Right lobe of liver (tissue), 6 donors: ENCODE data around the gene ACOT4. TPM values are rescaled to one million over a fixed set of nuclear protein-coding genes. Genes with fewer than 3 reads are reported as not detected.
A peak's percentile ranks its signal among the peaks of the same experiment; 100 is the strongest.

Experiments
- ATAC-seq, 4 donors: fragments of 200-7000 bp; cut with Tn5 transposase; one replicate each; pipeline ENCODE4 v1.9.1; 2020; ENCODE audit warnings: mild to moderate bottlenecking in 4 of 4, moderate library complexity in 4 of 4
- DNase-seq, 3 donors: peaks; one replicate each; pipeline ENCODE4 v3.0.0-alpha.2; 2020
- H3K27ac ChIP-seq, 3 donors: fragments of 200-600 bp; one replicate each; pipeline ENCODE4 v1.8.0; 2022
- H3K27me3 ChIP-seq, 2 donors: fragments of 200-600 bp; one replicate each; pipeline ENCODE4 v1.8.0; 2022
- H3K36me3 ChIP-seq, 4 donors: fragments of 200-600 bp; sonication (generic) in 1 of 4; one replicate each; pipeline versions ENCODE4 v1.5.1 to v1.8.0; 2017 to 2022; ENCODE audit warnings: control low read depth in 1 of 4
- H3K4me1 ChIP-seq, 4 donors: fragments of 200-600 bp; sonication (generic) in 1 of 4; one replicate each; pipeline versions ENCODE4 v1.5.1 to v1.8.0; 2017 to 2022; ENCODE audit warnings: control low read depth in 1 of 4
- H3K4me3 ChIP-seq, 3 donors: fragments of 200-600 bp; one replicate each; pipeline ENCODE4 v1.8.0; 2022
- H3K9me3 ChIP-seq, 4 donors: fragments of 200-600 bp; sonication (generic) in 1 of 4; one replicate each; pipeline versions ENCODE4 v1.5.1 to v1.8.0; 2017 to 2022; ENCODE audit warnings: control low read depth in 1 of 4
- POLR2A ChIP-seq: fragments of 450-650 bp; IDR thresholded peaks from one replicate; pipeline ENCODE4 v1.6.1; 2017; ENCODE audit warnings: antibody characterized with exemption, mild to moderate bottlenecking
- WGBS: methylation state at CpG from one replicate; pipeline ENCODE4 v1.1.6; 2018; ENCODE audit warnings: low coverage, low lambda C conversion rate; ENCODE audit not compliant: insufficient coverage; ENCODE audit errors: missing lambda C conversion rate; 5-methylcytosine and 5-hydroxymethylcytosine counted together
- intact Hi-C, 2 donors: fragments of 100-400 bp; cut with DNase I; formaldehyde crosslinking; loops; one replicate each; pipeline versions ENCODE4 v1.11.2 to v1.14.1; 2022
- total RNA-seq, 6 experiments: library from RNA; depleted of rRNA in 2 of 6; stranded (reverse); fragments of >200 nt in 2 of 6; fragmentation: NEBNext Ultra II Directional in 3 of 6; extraction: Animal tissue kit (Norgen Biotek cat#: 25700) in 3 of 6; gene quantifications; one replicate each; pipeline versions ENCODE4 v1.1.0 to v1.2.4, GENCODE V29; 2016 to 2023
- TF ChIP-seq, protein P1 (sequence below), 4 donors: fragments of 200-600 bp in 3 of 4; fragments of 450-650 bp in 1 of 4; IDR thresholded peaks; one replicate each; pipeline versions ENCODE4 v1.5.1 to v1.8.0; 2016 to 2022; ENCODE audit warnings: antibody characterized with exemption in 4 of 4, mild to moderate bottlenecking in 2 of 4
- donor health status: DM: no; HTN: yes; CAD: no.
- donor health status: DM: no; HTN: no; CAD: no.
- donor health status: DM: no; HTN: no; CAD: no.
- donor health status: DM: no; HTN: yes; CAD: no.
- donor health status: DM: no; HTN: yes; CAD: no.

Gene ACOT4
- total RNA-seq, 6 experiments from 2014 or later = 6.2 to 14.4 (median 9.3) TPM

DNA sequence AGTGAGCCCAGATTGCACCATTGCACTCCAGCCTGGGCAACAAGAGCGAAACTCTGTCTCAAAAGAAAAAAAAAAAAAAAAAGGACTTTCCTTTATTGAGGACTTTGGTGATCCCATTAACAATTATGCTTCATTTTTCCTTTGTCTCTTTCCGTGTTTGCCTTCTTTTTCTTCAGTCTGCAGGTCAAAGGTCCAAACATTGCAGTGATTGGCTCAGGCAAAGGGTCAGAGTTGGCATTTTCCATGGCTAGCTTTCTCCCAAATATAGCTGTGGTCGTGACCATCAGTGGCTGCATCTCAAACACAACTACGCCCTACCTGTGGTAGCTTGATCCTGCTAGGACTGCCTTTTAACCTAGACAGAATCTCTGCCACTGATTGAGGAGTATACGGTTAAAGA is 46.2 kb downstream of the ACOT4 start:
- TF ChIP-seq, protein P1, sequence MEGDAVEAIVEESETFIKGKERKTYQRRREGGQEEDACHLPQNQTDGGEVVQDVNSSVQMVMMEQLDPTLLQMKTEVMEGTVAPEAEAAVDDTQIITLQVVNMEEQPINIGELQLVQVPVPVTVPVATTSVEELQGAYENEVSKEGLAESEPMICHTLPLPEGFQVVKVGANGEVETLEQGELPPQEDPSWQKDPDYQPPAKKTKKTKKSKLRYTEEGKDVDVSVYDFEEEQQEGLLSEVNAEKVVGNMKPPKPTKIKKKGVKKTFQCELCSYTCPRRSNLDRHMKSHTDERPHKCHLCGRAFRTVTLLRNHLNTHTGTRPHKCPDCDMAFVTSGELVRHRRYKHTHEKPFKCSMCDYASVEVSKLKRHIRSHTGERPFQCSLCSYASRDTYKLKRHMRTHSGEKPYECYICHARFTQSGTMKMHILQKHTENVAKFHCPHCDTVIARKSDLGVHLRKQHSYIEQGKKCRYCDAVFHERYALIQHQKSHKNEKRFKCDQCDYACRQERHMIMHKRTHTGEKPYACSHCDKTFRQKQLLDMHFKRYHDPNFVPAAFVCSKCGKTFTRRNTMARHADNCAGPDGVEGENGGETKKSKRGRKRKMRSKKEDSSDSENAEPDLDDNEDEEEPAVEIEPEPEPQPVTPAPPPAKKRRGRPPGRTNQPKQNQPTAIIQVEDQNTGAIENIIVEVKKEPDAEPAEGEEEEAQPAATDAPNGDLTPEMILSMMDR (IDR thresholded peaks at IDR 0.05) = no peak
- no peak for TF ChIP-seq POLR2A
- intact Hi-C loops = loop anchor here (10.0 kb wide), 2 partner anchors 77 to 113 kb away; partner anchors contain the start of gene PNMA1 (in 1 of the 2)
- Histone ChIP-seq H3K36me3 (no peaks in the 10 kb centered on the region), H3K9me3 (no peaks in the 10 kb centered on the region), H3K27me3 (no peaks in the 10 kb centered on the region), H3K4me1 (peaks cover 0 to 13% (median 0%) of the 10 kb centered on the region in 4 donors), H3K4me3 (no peak overlapping the region), H3K27ac (no peak overlapping the region)
- no peak for DNase-seq
- no peak for ATAC-seq
- 65% methylated on average over 4 of the region's 5 CpGs for WGBS

DNA sequence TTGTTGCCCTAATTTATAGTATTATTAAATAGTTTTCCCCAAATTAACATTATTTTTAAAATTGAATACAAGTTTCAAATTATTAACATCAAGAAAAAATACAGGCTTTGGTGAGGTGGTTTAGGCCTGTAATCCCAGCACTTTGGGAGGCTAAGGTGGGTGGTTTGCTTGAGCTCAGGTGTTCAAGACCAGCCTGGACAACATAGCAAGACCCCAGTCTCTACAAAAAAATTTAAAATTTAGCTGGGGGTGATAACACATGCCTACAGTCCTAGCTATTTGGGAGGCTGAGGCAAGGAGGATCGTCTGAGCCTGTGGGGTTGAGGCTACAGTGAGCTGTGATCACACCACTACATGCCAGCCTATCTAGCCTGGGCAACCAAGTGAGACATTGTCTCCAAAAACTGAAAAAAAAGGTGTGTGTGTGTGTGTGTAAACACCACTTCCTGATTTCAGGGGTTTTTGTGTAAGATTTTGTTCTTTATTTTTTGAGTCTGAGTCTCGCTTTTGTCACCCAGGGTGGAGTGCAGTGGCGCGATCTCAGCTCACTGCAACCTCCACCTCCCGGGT is 49.2 kb downstream of the ACOT4 start:
- Histone ChIP-seq H3K4me1 (peaks cover 0 to 7% (median 3%) of the 10 kb centered on the region in 4 donors), H3K4me3 (no peak overlapping the region), H3K36me3 (no peaks in the 10 kb centered on the region), H3K9me3 (no peaks in the 10 kb centered on the region), H3K27ac (no peak overlapping the region), H3K27me3 (no peaks in the 10 kb centered on the region)
- TF ChIP-seq POLR2A = no peak
- TF ChIP-seq, protein P1 (IDR thresholded peaks at IDR 0.05) = no peak
- no peak for DNase-seq
- 85% methylated on average over 4 of the region's 5 CpGs for WGBS
- intact Hi-C loops = no loop called here
- ATAC-seq = no peak

DNA sequence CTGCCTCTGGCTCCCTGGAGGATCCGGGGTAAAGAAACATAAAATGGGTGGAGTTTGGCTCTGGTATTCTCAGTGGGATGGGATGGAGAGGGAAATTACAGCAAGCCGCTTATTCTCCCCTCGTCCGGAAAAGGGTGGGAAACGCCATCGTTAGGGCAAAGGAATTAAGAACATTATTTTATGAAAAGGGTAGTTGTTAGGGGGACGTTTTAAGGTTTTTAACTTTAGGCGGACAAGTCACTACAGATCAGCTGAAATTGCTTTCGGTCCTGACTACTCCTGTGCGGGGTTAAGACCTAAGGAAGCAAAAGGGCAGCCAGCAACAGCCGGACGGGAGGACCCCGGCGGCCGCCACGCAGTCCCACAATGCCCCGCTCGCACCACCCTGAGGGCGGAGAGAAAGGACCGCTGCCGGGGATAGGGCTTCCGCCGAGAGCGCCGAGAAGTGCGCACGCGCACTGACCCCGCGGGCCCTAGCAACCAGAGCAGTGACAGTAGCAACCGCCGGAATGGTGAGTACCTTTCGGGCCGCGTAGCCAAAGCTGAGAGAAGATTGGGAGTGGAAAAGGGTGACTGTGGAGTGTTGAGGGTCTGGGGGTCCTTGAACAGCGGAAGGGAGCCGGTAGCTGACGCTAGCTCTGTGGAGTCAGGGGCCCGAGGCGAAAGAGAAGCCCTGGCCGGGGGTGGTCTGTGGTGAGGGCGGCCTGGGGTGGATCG is 53.0 kb downstream of the ACOT4 start, which contains the start of gene DNAL1:
TSS of gene DNAL1 (plus strand) at position 456 of the 717 bp plus-strand sequence. CDS start at position 510, 54 bp downstream.
- WGBS = under 1% methylated on average over 30 of the region's 43 CpGs
- Histone ChIP-seq H3K36me3 (no peaks in the 10 kb centered on the region), H3K9me3 (no peaks in the 10 kb centered on the region), H3K4me1 (peaks cover 0 to 7% (median 3%) of the 10 kb centered on the region in 4 donors), H3K27me3 (no peaks in the 10 kb centered on the region), H3K27ac (peak within 1 kb of the TSS; percentile 62 to 80 (median 74)), H3K4me3 (peak within 1 kb of the TSS; percentile 59 to 87 (median 81))
- peak; percentile 94 to 96 (median 96) for DNase-seq
- ATAC-seq = peak; percentile 99 to 100 (median 100)
- intact Hi-C loops = no loop called here
- TF ChIP-seq POLR2A = peak; percentile 73
- TF ChIP-seq, protein P1 (IDR thresholded peaks at IDR 0.05) = no peak

DNA sequence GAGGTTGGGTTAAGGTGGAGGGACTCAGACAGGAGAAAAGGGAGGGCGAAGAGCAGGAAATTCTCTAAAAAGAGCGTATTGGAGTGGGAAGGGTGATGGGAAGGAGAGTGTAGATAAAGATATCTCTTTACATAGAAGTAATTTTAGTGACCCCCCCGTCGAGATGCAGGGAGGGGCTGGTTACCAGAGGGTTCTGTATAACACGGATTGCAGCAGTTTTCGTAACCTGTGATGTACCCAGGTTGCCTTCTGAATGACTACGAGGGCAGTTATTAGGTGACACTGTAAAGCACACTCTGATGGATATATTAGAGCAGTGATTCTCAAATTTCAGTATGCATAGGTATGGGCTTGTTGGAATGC is 53.6 kb downstream of the ACOT4 start:
- no peak for ATAC-seq
- Histone ChIP-seq H3K27ac (peak overlapping the region in 1 of 3 donors; percentile 6), H3K36me3 (no peaks in the 10 kb centered on the region), H3K4me1 (peaks cover 0 to 7% (median 3%) of the 10 kb centered on the region in 4 donors), H3K4me3 (peak overlapping the region; percentile 59 to 87 (median 81)), H3K9me3 (no peaks in the 10 kb centered on the region), H3K27me3 (no peaks in the 10 kb centered on the region)
- no peak for TF ChIP-seq POLR2A
- TF ChIP-seq, protein P1 (IDR thresholded peaks at IDR 0.05) = no peak
- no peak for DNase-seq
- intact Hi-C loops = no loop called here
- 7% methylated on average over 7 of the region's 7 CpGs for WGBS

Other genes with a start within 250 kb of the ACOT4 start
- gene NUMB, start 133.3 kb upstream of the ACOT4 start, total RNA-seq = 10 to 100 TPM; 28.3 to 48.4 (median 43.7) TPM
- 10 to 100 TPM in 2 of 6 experiments, 1 to 10 TPM in 4; 4.7 to 12.4 (median 5.7) TPM for gene RIOX1, start 100.9 kb upstream of the ACOT4 start, total RNA-seq
- gene ACOT1, start 54.7 kb upstream of the ACOT4 start, total RNA-seq = 10 to 100 TPM; 10.2 to 37.5 (median 27.0) TPM
- gene HEATR4, start 32.9 kb upstream of the ACOT4 start, total RNA-seq = 1 to 10 TPM in 2 of 6 experiments, under 1 TPM in 4; 0.07 to 1.9 (median 0.63) TPM
- gene ACOT2, start 22.7 kb upstream of the ACOT4 start, total RNA-seq = 100 to 1,000 TPM in 4 of 6 experiments, 10 to 100 TPM in 2; 53.3 to 160 (median 112) TPM
- gene ACOT6, start 20.6 kb downstream of the ACOT4 start, total RNA-seq = 1 to 10 TPM in 2 of 6 experiments, under 1 TPM in 2, not detected in 2; 0.49 to 1.4 (median 0.94) TPM
- gene DNAL1, start 53.1 kb downstream of the ACOT4 start, total RNA-seq = 1 to 10 TPM; 2.7 to 5.7 (median 3.2) TPM
- 1 to 10 TPM; 1.7 to 7.6 (median 3.7) TPM for gene PNMA1, start 122.5 kb downstream of the ACOT4 start, total RNA-seq